SK-N-MC (cell line): ENCODE data around the gene KNTC1.

Experiments
- EZH2 ChIP-seq: fragments of 200-600 bp; sonication (generic); IDR thresholded peaks from one replicate; pipeline ENCODE4 v1.6.1; 2017; ENCODE audit warnings: antibody characterized with exemption
- POLR2AphosphoS5 ChIP-seq: IDR thresholded peaks from 2 replicates; pipeline ENCODE4 v1.6.1; 2012; ENCODE audit warnings: mild to moderate bottlenecking, low read depth, low read length, borderline replicate concordance

DNA sequence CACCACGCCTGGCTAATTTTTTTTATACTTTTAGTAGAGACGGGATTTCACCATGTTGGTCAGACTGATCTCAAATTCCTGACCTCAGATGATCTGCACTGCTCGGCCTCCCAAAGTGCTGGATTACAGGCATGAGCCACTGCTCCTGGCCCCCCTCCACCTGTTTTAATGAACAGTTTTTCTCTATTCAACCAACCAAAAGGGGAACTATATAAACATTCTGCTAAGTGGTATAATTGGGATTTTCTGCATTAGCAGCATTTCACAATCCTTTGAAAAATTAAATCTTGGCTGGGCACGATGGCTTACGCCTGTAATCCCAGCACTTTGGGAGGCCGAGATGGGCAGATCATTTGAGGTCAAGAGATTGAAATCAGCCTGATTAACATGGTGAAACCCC, 44.8 kb downstream of the KNTC1 start:
- TF ChIP-seq POLR2AphosphoS5, result no peak
- TF ChIP-seq EZH2, result no peak
